Purkinje cell (primary cell): Measurements from ENCODE around the gene RNF125. TPM values are rescaled to one million over a fixed set of nuclear protein-coding genes. Genes with fewer than 3 reads are reported as not detected.

Experiments used
- polyA plus RNA-seq: library from polyadenylated mRNA; unstranded; fragments of >200 nt; fragmentation: Nextera tagmentation; gene quantifications from 2 replicates; pipeline ENCODE4 v1.2.1, GENCODE V29; 2014

Gene RNF125
- polyA plus RNA-seq: 4.7 TPM in 1 of 2 replicates, not detected in the other

GRCh38 chr18:32018331-32019250, at the start of gene RNF125:
RNF125 (plus strand) TSS chr18:32018825; CDS start chr18:32018864, 39 bp downstream.

GRCh38 chr18:32091724-32092421, 73.2 kb downstream of the RNF125 start, which contains the start of gene RNF138:
RNF138 (plus strand) TSS chr18:32091874; CDS start chr18:32092777, 903 bp downstream.

Other genes starting within 250 kb of the RNF125 start
- gene TRAPPC8, start 75.7 kb upstream of the RNF125 start, polyA plus RNA-seq: 38.0 and 62.2 TPM in 2 replicates
- 7.5 and 7.6 TPM in 2 replicates for gene RNF138, start 73.0 kb downstream of the RNF125 start, polyA plus RNA-seq
- not detected in 2 replicates for gene MEP1B, start 171.2 kb downstream of the RNF125 start, polyA plus RNA-seq